Neural progenitor cell (in vitro differentiated cells): Measurements from ENCODE around the gene WFS1. TPM values are rescaled to one million over a fixed set of nuclear protein-coding genes. Genes with fewer than 3 reads are reported as not detected.
A peak's percentile ranks its signal among the peaks of the same experiment; 100 is the strongest.

Experiments
- DNase-seq: peaks from one replicate; pipeline ENCODE4 v3.0.0-alpha.2; 2016; ENCODE audit warnings: low spot score
- H2AFZ ChIP-seq: fragments of 200-600 bp; sonication (generic); replicated peaks from 2 replicates; pipeline ENCODE4 v1.6.1; 2016; ENCODE audit warnings: antibody characterized with exemption
- H3F3A ChIP-seq: fragments of 200-600 bp; sonication (generic); 2 replicates; pipeline ENCODE4 v1.6.1; 2016; ENCODE audit warnings: antibody characterized with exemption, low read depth
- H3K27ac ChIP-seq: fragments of 200-600 bp; sonication (generic); 2 replicates; pipeline ENCODE4 v1.5.1; 2016; ENCODE audit warnings: mild to moderate bottlenecking
- H3K27me3 ChIP-seq: fragments of 200-600 bp; sonication (generic); 2 replicates; pipeline ENCODE4 v1.6.1; 2016; ENCODE audit warnings: mild to moderate bottlenecking, moderate library complexity
- H3K36me3 ChIP-seq: fragments of 200-600 bp; sonication (generic); 2 replicates; pipeline ENCODE4 v1.5.1; 2016
- H3K4me1 ChIP-seq: fragments of 200-600 bp; sonication (generic); 2 replicates; pipeline ENCODE4 v1.6.1; 2016; ENCODE audit warnings: mixed run types
- H3K4me2 ChIP-seq: fragments of 200-600 bp; sonication (generic); 2 replicates; pipeline ENCODE4 v1.6.1; 2016
- H3K4me3 ChIP-seq: fragments of 200-600 bp; sonication (generic); 2 replicates; pipeline ENCODE4 v1.5.1; 2016
- H3K79me2 ChIP-seq: fragments of 200-600 bp; sonication (generic); 2 replicates; pipeline ENCODE4 v1.6.1; 2016; ENCODE audit warnings: low read depth
- H3K9ac ChIP-seq: fragments of 200-600 bp; sonication (generic); 2 replicates; pipeline ENCODE4 v1.6.1; 2016
- H3K9me3 ChIP-seq: fragments of 200-600 bp; sonication (generic); 2 replicates; pipeline ENCODE4 v1.5.1; 2016; ENCODE audit warnings: low read depth
- H4K20me1 ChIP-seq: fragments of 200-600 bp; sonication (generic); 2 replicates; pipeline ENCODE4 v1.6.1; 2016; ENCODE audit warnings: low read depth
- H3K27ac Mint-ChIP-seq: 3 replicates; pipeline ENCODE4 v1.8.0; 2021; ENCODE audit warnings: mixed read lengths
- H3K27me3 Mint-ChIP-seq: 2 replicates; pipeline ENCODE4 v1.8.0; 2022; ENCODE audit warnings: low read depth, mild to moderate bottlenecking, inconsistent platforms, moderate library complexity, mixed read lengths; ENCODE audit not compliant: insufficient read depth
- H3K36me3 Mint-ChIP-seq: 3 replicates; pipeline ENCODE4 v1.8.0; 2021; ENCODE audit warnings: mixed read lengths
- H3K4me1 Mint-ChIP-seq: 3 replicates; pipeline ENCODE4 v1.8.0; 2021; ENCODE audit warnings: mixed read lengths
- H3K4me3 Mint-ChIP-seq: 3 replicates; pipeline ENCODE4 v1.8.0; 2021; ENCODE audit warnings: mild to moderate bottlenecking, moderate library complexity, mixed read lengths
- H3K9me3 Mint-ChIP-seq: 3 replicates; pipeline ENCODE4 v1.8.0; 2020; ENCODE audit warnings: mixed read lengths
- CTCF ChIP-seq: fragments of 200-600 bp; sonication (generic); IDR thresholded peaks from 2 replicates; pipeline ENCODE4 v1.5.1; 2017; ENCODE audit warnings: antibody characterized with exemption, mild to moderate bottlenecking
- EZH2 ChIP-seq: fragments of 200-600 bp; sonication (generic); IDR thresholded peaks from 2 replicates; pipeline ENCODE4 v1.6.1; 2017; ENCODE audit warnings: antibody characterized with exemption, mild to moderate bottlenecking, moderate library complexity
- EZH2phosphoT487 ChIP-seq: fragments of 200-600 bp; sonication (generic); IDR thresholded peaks from 2 replicates; pipeline ENCODE4 v1.6.1; 2017; ENCODE audit warnings: antibody characterized with exemption
- total RNA-seq: library from RNA; depleted of rRNA; stranded (reverse); fragments of >200 nt; gene quantifications from 2 replicates; pipeline ENCODE4 v1.2.3, GENCODE V29; 2015; ENCODE audit warnings: low replicate concordance

The WFS1 gene
- total RNA-seq, 1 donor from 2014 or later = 8.8 TPM

GRCh38 chr4:6287017-6287788, 17.6 kb downstream of the WFS1 start:
- H3K27me3 Mint-ChIP-seq = peaks cover 2% of the 10 kb centered on the region
- no peaks in the 10 kb centered on the region for H3K79me2 ChIP-seq
- H3K4me1 ChIP-seq = no peaks in the 10 kb centered on the region
- no peak for DNase-seq
- no peaks in the 10 kb centered on the region for H3K9me3 Mint-ChIP-seq
- H3K27ac Mint-ChIP-seq = no peak overlapping the region
- no peak overlapping the region for H3K4me2 ChIP-seq
- H4K20me1 ChIP-seq = no peaks in the 10 kb centered on the region
- no peaks in the 10 kb centered on the region for H3K27me3 ChIP-seq
- H3K4me3 ChIP-seq = no peak overlapping the region
- no peak overlapping the region for H2AFZ ChIP-seq
- peaks cover 9% of the 10 kb centered on the region for H3K36me3 Mint-ChIP-seq
- H3K9me3 ChIP-seq = no peaks in the 10 kb centered on the region
- no peaks in the 10 kb centered on the region for H3F3A ChIP-seq
- TF ChIP-seq CTCF = no peak
- no peak for TF ChIP-seq EZH2phosphoT487
- no peak for TF ChIP-seq EZH2
- no peak overlapping the region for H3K27ac ChIP-seq
- no peak overlapping the region for H3K9ac ChIP-seq
- H3K36me3 ChIP-seq = no peaks in the 10 kb centered on the region
- H3K4me3 Mint-ChIP-seq = no peak overlapping the region
- no peaks in the 10 kb centered on the region for H3K4me1 Mint-ChIP-seq

GRCh38 chr4:6288342-6288741, 18.7 kb downstream of the WFS1 start:
- no peaks in the 10 kb centered on the region for H3K4me1 ChIP-seq
- no peak overlapping the region for H2AFZ ChIP-seq
- Mint-ChIP-seq H3K4me3 (no peak overlapping the region), H3K27ac (peak overlapping the region; percentile 18), H3K36me3 (peaks cover 9% of the 10 kb centered on the region), H3K9me3 (no peaks in the 10 kb centered on the region), H3K27me3 (peaks cover 2% of the 10 kb centered on the region), H3K4me1 (no peaks in the 10 kb centered on the region)
- H3K27me3 ChIP-seq = no peaks in the 10 kb centered on the region
- H3K9me3 ChIP-seq = no peaks in the 10 kb centered on the region
- H3K9ac ChIP-seq = no peak overlapping the region
- TF ChIP-seq EZH2 (no peak), CTCF (no peak), EZH2phosphoT487 (no peak)
- H3K27ac ChIP-seq = no peak overlapping the region
- no peaks in the 10 kb centered on the region for H3K36me3 ChIP-seq
- H4K20me1 ChIP-seq = no peaks in the 10 kb centered on the region
- no peaks in the 10 kb centered on the region for H3K79me2 ChIP-seq
- no peaks in the 10 kb centered on the region for H3F3A ChIP-seq
- no peak overlapping the region for H3K4me2 ChIP-seq
- DNase-seq = no peak
- H3K4me3 ChIP-seq = no peak overlapping the region

- Histone ChIP-seq H4K20me1 (no peaks in the 10 kb centered on the region), H2AFZ (no peak overlapping the region), H3K79me2 (no peaks in the 10 kb centered on the region), H3K36me3 (no peaks in the 10 kb centered on the region), H3K27ac (no peak overlapping the region), H3K4me3 (no peak overlapping the region), H3K9me3 (no peaks in the 10 kb centered on the region), H3K9ac (no peak overlapping the region), H3F3A (no peaks in the 10 kb centered on the region), H3K4me1 (no peaks in the 10 kb centered on the region), H3K27me3 (no peaks in the 10 kb centered on the region), H3K4me2 (no peak overlapping the region)
- Mint-ChIP-seq H3K9me3 (no peaks in the 10 kb centered on the region), H3K4me1 (no peaks in the 10 kb centered on the region), H3K4me3 (no peak overlapping the region), H3K36me3 (peaks cover 7% of the 10 kb centered on the region), H3K27ac (peak overlapping the region; percentile 18), H3K27me3 (peaks cover 2% of the 10 kb centered on the region)
- TF ChIP-seq EZH2phosphoT487 (no peak), EZH2 (no peak), CTCF (no peak)
- no peak for DNase-seq
These were observed 19.2 kb downstream of the WFS1 start for GRCh38 chr4:6288871-6289270.
